Mucosa of stomach (tissue), 1 donor: ENCODE results near the gene LAG3.
A peak's percentile ranks its signal among the peaks of the same experiment; 100 is the strongest.
"Not testable (repeated sequence)": the region's sequence is repeated elsewhere in the genome, so short reads cannot be mapped to it uniquely, and the experiment has no call there.

ENCODE experiments used
- H3K27me3 ChIP-seq: one replicate; pipeline ENCODE4 v1.7.0; 2013; ENCODE audit warnings: mild to moderate bottlenecking, low read length; ENCODE audit not compliant: control insufficient read depth, insufficient read depth
- H3K36me3 ChIP-seq: one replicate; pipeline ENCODE4 v1.7.0; 2013; ENCODE audit warnings: low read length; ENCODE audit not compliant: control insufficient read depth, insufficient read depth
- H3K4me1 ChIP-seq: one replicate; pipeline ENCODE4 v1.7.0; 2013; ENCODE audit warnings: mild to moderate bottlenecking, low read length; ENCODE audit not compliant: control insufficient read depth, insufficient read depth
- H3K4me3 ChIP-seq: one replicate; pipeline ENCODE4 v1.7.0; 2013; ENCODE audit warnings: low read length
- H3K9ac ChIP-seq: one replicate; pipeline ENCODE4 v1.7.0; 2013; ENCODE audit warnings: mild to moderate bottlenecking, low read length, moderate library complexity
- H3K9me3 ChIP-seq: one replicate; pipeline ENCODE4 v1.7.0; 2013; ENCODE audit warnings: mild to moderate bottlenecking, low read length, moderate library complexity; ENCODE audit not compliant: control insufficient read depth
- donor health status: Pancreatic carcinoma.

The LAG3 gene

GRCh38 chr12:6743300-6743699 lies 29.0 kb upstream of the LAG3 start:
- not testable (repeated sequence) for H3K9me3 ChIP-seq, H3K36me3 ChIP-seq, H3K4me3 ChIP-seq, H3K4me1 ChIP-seq, H3K27me3 ChIP-seq, H3K9ac ChIP-seq

DNA sequence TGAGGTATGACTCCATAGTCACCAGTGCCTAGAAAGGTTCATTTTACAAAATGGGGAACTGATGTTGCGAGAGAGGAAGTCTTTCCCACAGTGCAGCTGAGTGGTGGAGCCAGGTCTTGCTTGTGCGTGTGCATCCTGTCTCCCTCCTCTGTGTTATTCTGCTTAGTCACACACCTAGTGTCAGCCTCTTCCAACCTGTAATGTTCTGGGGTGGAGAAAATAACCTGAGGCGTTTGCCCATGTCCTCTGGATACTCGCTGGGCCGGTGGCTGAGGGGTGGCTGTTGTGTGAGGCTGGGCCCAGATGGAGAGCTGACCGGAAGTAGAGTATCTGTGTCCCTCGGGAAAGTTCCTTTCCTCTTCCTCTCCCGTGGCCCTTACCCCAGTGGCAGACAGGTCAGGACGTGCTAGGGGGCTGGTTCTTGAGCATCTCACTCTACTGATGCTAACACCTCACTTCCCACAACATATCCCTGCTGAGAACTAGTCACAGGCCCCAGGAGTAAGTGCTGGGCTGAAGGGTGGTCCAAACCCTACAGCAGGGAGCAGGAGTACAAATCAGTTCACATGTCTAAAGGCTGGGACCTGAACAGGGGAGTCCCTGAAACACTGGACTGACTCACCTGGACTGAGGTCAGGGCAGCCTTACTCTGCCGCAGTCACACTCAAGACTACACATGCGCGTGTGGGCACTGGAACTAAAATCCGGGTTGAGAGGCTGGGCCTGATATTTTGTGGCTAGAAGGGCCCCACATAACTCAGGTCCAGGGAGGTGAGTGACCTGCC lies 26.4 kb upstream of the LAG3 start:
- H3K4me3 ChIP-seq, result no peak overlapping the region

GRCh38 chr12:6747216-6747615 lies 25.1 kb upstream of the LAG3 start:
- no peaks in the 10 kb centered on the region for H3K27me3 ChIP-seq
- H3K9ac ChIP-seq, result no peak overlapping the region
- no peaks in the 10 kb centered on the region for H3K9me3 ChIP-seq
- peaks cover 10% of the 10 kb centered on the region for H3K36me3 ChIP-seq
- no peak overlapping the region for H3K4me3 ChIP-seq
- peaks cover 4% of the 10 kb centered on the region for H3K4me1 ChIP-seq

More for the DNA sequence above, 26.4 kb upstream of the LAG3 start:
- no peaks in the 10 kb centered on the region for H3K9me3 ChIP-seq
- peaks cover 10% of the 10 kb centered on the region for H3K36me3 ChIP-seq
- H3K4me1 ChIP-seq, result no peaks in the 10 kb centered on the region
- H3K27me3 ChIP-seq, result no peaks in the 10 kb centered on the region
- no peak overlapping the region for H3K9ac ChIP-seq

GRCh38 chr12:6748761-6749160 lies 23.6 kb upstream of the LAG3 start:
- H3K9ac ChIP-seq, result no peak overlapping the region
- H3K36me3 ChIP-seq, result peaks cover 10% of the 10 kb centered on the region
- H3K4me1 ChIP-seq, result peaks cover 7% of the 10 kb centered on the region
- no peaks in the 10 kb centered on the region for H3K9me3 ChIP-seq
- no peaks in the 10 kb centered on the region for H3K27me3 ChIP-seq
- H3K4me3 ChIP-seq, result no peak overlapping the region

DNA sequence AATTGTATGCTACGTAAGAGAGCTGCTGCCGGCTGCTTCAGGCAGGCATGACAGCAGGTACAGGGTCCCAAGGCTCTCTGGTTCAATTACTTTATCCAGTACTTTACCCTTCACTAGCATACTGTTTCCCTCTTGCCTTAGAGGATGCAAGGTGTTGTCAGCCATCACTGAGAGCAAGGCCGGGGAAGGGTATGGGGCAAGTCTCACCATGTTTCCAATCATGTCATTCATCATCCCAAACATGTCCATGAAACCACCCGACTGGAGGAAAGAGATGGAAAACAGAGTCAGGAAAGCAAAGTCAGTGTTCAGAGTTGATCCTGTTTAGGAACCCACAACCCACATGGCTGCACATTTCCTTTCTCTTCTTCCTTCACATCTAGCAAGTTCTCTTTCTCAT lies 21.8 kb upstream of the LAG3 start:
- Histone ChIP-seq H3K4me1 (peaks cover 13% of the 10 kb centered on the region), H3K4me3 (no peak overlapping the region), H3K27me3 (no peaks in the 10 kb centered on the region), H3K36me3 (peaks cover 10% of the 10 kb centered on the region), H3K9me3 (no peaks in the 10 kb centered on the region), H3K9ac (no peak overlapping the region)

GRCh38 chr12:6751767-6752166 lies 20.6 kb upstream of the LAG3 start:
- no peaks in the 10 kb centered on the region for H3K27me3 ChIP-seq
- H3K9ac ChIP-seq, result peak overlapping the region; percentile 100
- H3K9me3 ChIP-seq, result no peaks in the 10 kb centered on the region
- H3K4me1 ChIP-seq, result peaks cover 13% of the 10 kb centered on the region
- H3K36me3 ChIP-seq, result peaks cover 10% of the 10 kb centered on the region
- H3K4me3 ChIP-seq, result no peak overlapping the region

- Histone ChIP-seq H3K27me3 (no peaks in the 10 kb centered on the region), H3K36me3 (peaks cover 10% of the 10 kb centered on the region), H3K4me1 (peaks cover 16% of the 10 kb centered on the region), H3K9ac (peak overlapping the region; percentile 100), H3K9me3 (no peaks in the 10 kb centered on the region), H3K4me3 (peak overlapping the region; percentile 89)
Measured at GRCh38 chr12:6752167-6752920, 20.0 kb upstream of the LAG3 start.

DNA sequence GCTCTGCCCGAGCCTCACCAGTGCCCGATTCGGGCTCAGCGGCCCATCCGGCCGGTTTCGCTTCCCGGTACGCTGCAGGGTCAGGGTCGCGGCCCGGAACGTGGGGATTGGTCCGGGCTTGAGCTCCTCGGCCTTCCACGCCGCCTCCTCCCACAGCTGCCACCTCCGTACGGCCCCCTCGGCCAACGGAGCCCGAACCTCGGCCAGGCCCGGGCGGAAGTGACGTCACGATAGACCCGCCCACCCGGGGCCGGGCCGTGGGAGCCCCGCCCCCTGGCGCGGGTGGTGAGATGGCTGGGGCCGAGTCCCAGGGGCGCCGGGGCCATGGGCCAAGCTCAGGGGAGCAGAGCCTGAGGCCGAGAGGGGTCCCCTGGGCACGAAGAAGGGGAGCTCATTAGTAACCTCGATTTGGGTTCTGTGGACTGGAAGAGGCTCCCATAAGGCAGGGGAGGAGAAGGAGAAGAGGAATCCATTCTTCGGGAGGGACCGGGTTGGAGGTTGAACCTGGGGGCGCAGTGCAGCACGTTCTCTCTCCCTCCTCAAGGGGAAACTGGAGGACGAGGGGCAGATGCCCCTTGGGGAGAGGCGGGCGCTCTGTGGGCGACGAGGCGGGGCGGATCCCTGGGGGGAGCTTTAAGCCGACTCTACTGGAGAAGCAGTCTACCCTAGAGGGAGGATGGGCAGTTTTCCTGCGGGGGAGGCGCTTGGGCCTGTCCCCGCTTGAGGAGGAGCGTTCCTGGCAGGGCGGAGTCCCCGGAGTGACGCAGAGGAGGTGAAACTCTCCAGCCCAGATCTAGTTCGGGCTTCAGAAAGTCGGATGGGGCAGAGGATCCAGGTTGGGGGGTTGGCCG lies 19.2 kb upstream of the LAG3 start, which contains the start of gene MLF2:
TSS of gene MLF2 (minus strand) at position 221 of the 851 bp plus-strand sequence. CDS start 807 bp downstream, outside the sequence.
- Histone ChIP-seq H3K9ac (peak within 1 kb of the TSS; percentile 100), H3K9me3 (no peaks in the 10 kb centered on the region)

GRCh38 chr12:6753772-6754356 lies 18.5 kb upstream of the LAG3 start:
- Histone ChIP-seq H3K27me3 (no peaks in the 10 kb centered on the region), H3K36me3 (peaks cover 10% of the 10 kb centered on the region), H3K9ac (peak overlapping the region; percentile 100), H3K4me3 (no peak overlapping the region), H3K4me1 (peaks cover 18% of the 10 kb centered on the region), H3K9me3 (no peaks in the 10 kb centered on the region)

More for the DNA sequence above, 19.2 kb upstream of the LAG3 start, which contains the start of gene MLF2:
- H3K27me3 ChIP-seq, result no peaks in the 10 kb centered on the region
- H3K4me1 ChIP-seq, result peaks cover 18% of the 10 kb centered on the region
- peaks cover 10% of the 10 kb centered on the region for H3K36me3 ChIP-seq
- H3K4me3 ChIP-seq, result peak within 1 kb of the TSS; percentile 89

GRCh38 chr12:6754411-6754810 lies 17.9 kb upstream of the LAG3 start:
- H3K4me1 ChIP-seq, result peaks cover 18% of the 10 kb centered on the region
- no peaks in the 10 kb centered on the region for H3K9me3 ChIP-seq
- no peak overlapping the region for H3K9ac ChIP-seq
- H3K36me3 ChIP-seq, result peaks cover 10% of the 10 kb centered on the region
- H3K4me3 ChIP-seq, result no peak overlapping the region
- H3K27me3 ChIP-seq, result no peaks in the 10 kb centered on the region

GRCh38 chr12:6757028-6757690 lies 15.2 kb upstream of the LAG3 start:
- Histone ChIP-seq H3K27me3 (no peaks in the 10 kb centered on the region), H3K9ac (no peak overlapping the region), H3K9me3 (no peaks in the 10 kb centered on the region), H3K4me3 (peak overlapping the region; percentile 16), H3K4me1 (peaks cover 19% of the 10 kb centered on the region), H3K36me3 (no peaks in the 10 kb centered on the region)
